Transverse colon (tissue), 4 donors: Measurements from ENCODE around the gene UQCRH.

Experiments used
- POLR2A ChIP-seq: fragments of 450-650 bp; IDR thresholded peaks from one replicate; pipeline ENCODE4 v1.6.1; 2016; ENCODE audit warnings: antibody characterized with exemption, mild to moderate bottlenecking, moderate library complexity
- POLR2AphosphoS5 ChIP-seq, 3 donors: sonication (generic); formaldehyde crosslinking; IDR thresholded peaks; one replicate each; pipeline ENCODE4 v1.6.1; 2016; ENCODE audit warnings: antibody characterized with exemption in 3 of 3
- TF ChIP-seq, protein P1 (sequence below), 5 experiments: fragments of 200-600 bp in 3 of 5; fragments of 450-650 bp in 2 of 5; sonication (generic) in 3 of 5; IDR thresholded peaks; 1 replicate in 2 of 5; 2 replicates in 3 of 5; pipeline ENCODE4 v1.5.1; 2016 to 2017; ENCODE audit warnings: antibody characterized with exemption in 5 of 5, inconsistent platforms in 3 of 5, mild to moderate bottlenecking in 2 of 5, moderate library complexity in 1 of 5

DNA sequence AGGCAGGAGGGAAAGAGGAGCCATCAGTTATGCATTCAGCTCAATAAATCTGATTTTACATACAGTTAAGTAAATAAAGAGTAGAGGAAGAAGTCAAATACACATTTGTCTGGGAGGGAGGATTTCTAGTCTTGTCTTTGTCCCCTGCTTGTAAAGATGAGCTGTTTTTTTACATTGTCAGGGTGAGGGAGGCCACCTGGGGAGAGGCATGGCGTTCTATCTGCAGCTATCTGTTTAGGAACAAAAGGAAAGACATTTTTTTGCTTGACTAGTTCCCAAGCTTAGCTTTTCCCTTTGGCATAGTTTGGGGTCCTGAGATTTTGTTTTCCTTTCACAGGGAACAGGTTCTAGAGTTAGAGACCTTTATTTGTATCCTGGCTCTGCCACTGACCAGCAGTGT lies 41.0 kb upstream of the UQCRH start:
- TF ChIP-seq POLR2AphosphoS5 (IDR thresholded peaks at IDR 0.05), result no peak
- TF ChIP-seq, protein P1, sequence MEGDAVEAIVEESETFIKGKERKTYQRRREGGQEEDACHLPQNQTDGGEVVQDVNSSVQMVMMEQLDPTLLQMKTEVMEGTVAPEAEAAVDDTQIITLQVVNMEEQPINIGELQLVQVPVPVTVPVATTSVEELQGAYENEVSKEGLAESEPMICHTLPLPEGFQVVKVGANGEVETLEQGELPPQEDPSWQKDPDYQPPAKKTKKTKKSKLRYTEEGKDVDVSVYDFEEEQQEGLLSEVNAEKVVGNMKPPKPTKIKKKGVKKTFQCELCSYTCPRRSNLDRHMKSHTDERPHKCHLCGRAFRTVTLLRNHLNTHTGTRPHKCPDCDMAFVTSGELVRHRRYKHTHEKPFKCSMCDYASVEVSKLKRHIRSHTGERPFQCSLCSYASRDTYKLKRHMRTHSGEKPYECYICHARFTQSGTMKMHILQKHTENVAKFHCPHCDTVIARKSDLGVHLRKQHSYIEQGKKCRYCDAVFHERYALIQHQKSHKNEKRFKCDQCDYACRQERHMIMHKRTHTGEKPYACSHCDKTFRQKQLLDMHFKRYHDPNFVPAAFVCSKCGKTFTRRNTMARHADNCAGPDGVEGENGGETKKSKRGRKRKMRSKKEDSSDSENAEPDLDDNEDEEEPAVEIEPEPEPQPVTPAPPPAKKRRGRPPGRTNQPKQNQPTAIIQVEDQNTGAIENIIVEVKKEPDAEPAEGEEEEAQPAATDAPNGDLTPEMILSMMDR (IDR thresholded peaks at IDR 0.05), result no peak
- no peak for TF ChIP-seq POLR2A
